B cell (primary cell): ENCODE measurements around the gene CACNG4.

Source experiments
- EZH2 ChIP-seq: IDR thresholded peaks from 2 replicates; pipeline ENCODE4 v1.6.1; 2012; ENCODE audit warnings: borderline replicate concordance, low read depth, mild to moderate bottlenecking, moderate library complexity, low read length; ENCODE audit not compliant: insufficient read depth, poor library complexity, severe bottlenecking
- TF ChIP-seq, protein P1 (sequence below): fragments of 200-600 bp; IDR thresholded peaks from one replicate; pipeline ENCODE4 v1.8.0; 2022; ENCODE audit warnings: antibody characterized with exemption, mild to moderate bottlenecking

- TF ChIP-seq, protein P1, sequence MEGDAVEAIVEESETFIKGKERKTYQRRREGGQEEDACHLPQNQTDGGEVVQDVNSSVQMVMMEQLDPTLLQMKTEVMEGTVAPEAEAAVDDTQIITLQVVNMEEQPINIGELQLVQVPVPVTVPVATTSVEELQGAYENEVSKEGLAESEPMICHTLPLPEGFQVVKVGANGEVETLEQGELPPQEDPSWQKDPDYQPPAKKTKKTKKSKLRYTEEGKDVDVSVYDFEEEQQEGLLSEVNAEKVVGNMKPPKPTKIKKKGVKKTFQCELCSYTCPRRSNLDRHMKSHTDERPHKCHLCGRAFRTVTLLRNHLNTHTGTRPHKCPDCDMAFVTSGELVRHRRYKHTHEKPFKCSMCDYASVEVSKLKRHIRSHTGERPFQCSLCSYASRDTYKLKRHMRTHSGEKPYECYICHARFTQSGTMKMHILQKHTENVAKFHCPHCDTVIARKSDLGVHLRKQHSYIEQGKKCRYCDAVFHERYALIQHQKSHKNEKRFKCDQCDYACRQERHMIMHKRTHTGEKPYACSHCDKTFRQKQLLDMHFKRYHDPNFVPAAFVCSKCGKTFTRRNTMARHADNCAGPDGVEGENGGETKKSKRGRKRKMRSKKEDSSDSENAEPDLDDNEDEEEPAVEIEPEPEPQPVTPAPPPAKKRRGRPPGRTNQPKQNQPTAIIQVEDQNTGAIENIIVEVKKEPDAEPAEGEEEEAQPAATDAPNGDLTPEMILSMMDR: no peak
- TF ChIP-seq EZH2: no peak
Measured at GRCh38 chr17:67063141-67063540, 98.6 kb downstream of the CACNG4 start.
